ENCODE results near the gene TCIRG1.

DNA sequence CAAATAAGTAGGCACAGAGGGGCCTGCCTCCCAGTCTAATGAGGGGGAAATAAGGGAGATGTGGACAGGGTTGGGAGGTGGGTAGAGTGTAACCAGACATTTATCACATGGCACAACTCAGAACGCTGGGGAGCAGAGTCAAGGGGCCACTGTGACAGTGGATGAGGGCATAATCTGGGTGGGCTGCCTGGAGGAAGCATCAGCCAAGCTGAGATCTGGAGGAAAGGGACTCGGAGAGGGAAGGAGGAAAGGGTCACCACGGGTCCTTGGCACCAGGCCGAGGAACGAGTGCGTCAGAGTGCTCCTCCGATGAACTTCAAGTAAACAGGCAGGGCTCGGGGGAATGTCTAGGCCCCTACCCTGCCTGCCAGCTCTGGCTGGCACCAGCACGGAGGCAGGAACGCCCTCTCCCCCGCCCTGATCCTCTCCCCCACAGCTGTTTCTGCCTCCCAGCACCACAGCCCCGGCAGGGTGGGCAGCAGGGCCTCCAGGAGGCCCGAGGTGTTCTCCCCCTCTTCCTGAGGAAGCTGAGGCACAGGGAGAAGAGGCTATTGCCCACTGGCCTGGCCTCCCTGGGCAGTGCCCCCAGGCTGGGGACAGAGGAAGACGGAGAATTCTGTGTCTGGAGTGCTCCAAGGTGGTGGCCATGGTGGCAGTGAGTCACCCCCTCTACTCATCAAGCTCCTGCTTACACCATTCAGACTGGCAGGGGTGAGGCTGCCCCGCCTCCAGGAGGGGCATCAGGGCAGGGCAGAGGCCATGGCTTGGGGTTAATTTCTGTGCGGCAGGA, 24.5 kb upstream of the TCIRG1 start:
- TF ChIP-seq KDM1A (CRISPR knock-in tag; IDR thresholded peaks at IDR 0.05) (no peak), ZNF138 (CRISPR knock-in tag; IDR thresholded peaks at IDR 0.05; ENCODE audit: low read depth) (no peak), CTCF (CRISPR knock-in tag; IDR thresholded peaks at IDR 0.05) (no peak), SMC3 (IDR thresholded peaks at IDR 0.05; ENCODE audit: low read length) (no peak), BCL6 (CRISPR knock-in tag; IDR thresholded peaks at IDR 0.05) (no peak)
- TF ChIP-seq, protein P1, sequence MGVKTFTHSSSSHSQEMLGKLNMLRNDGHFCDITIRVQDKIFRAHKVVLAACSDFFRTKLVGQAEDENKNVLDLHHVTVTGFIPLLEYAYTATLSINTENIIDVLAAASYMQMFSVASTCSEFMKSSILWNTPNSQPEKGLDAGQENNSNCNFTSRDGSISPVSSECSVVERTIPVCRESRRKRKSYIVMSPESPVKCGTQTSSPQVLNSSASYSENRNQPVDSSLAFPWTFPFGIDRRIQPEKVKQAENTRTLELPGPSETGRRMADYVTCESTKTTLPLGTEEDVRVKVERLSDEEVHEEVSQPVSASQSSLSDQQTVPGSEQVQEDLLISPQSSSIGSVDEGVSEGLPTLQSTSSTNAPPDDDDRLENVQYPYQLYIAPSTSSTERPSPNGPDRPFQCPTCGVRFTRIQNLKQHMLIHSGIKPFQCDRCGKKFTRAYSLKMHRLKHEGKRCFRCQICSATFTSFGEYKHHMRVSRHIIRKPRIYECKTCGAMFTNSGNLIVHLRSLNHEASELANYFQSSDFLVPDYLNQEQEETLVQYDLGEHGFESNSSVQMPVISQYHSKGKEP (CRISPR knock-in tag; IDR thresholded peaks at IDR 0.05) = no peak

Measured in HepG2 (cell line).